Measurements from ENCODE around the gene SCP2.

SCP2 gene

DNA sequence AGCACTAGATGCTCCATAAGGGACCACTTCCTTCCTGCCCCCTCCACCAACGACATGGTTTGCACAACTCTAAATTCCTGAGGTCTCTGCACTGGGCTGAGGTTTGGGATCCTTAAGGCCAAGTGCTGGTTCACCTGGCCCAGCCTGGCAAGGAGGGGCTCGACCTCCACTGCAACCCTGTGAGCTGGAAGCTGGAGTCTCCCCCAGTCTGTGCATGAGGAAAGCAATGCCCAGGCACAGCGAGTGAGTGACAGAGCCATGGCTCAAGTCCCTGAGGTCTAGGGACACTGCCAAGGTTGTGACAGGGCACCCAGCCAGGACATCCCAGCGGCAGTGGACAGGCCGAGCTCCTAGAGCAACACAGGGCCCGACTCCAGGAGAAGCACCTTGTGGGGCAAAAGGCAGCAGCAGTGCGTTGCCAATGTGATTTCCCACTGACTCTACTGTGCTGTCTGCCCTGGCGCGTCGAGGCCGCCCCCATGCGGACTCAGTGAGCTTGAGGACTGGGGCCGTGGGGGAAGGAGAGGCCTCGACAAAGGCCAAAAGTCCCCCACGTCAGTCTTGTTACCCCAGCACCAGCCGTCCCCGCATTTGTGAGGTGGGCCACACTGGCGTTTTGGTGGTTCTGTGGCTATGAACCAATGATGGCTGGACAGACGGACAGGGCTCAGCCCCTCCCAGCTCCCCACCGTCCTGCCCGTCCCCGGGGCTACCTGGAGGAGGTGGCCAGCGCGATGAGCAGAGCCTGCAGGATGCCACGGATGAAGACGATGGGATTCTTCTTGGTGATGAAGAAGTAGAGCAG, 165.0 kb downstream of the SCP2 start:
- 0 out of 3 replicates have a peak, but pooled peaks have one; percentile 36 for ATAC-seq (ENCODE audit: low read depth)
- H3K4me3 ChIP-seq (ENCODE audit: severe bottlenecking) = no peak overlapping the region
- no peaks in the 10 kb centered on the region for H3K27me3 ChIP-seq (ENCODE audit: insufficient read depth, poor library complexity, severe bottlenecking)
- TF ChIP-seq, protein P1, sequence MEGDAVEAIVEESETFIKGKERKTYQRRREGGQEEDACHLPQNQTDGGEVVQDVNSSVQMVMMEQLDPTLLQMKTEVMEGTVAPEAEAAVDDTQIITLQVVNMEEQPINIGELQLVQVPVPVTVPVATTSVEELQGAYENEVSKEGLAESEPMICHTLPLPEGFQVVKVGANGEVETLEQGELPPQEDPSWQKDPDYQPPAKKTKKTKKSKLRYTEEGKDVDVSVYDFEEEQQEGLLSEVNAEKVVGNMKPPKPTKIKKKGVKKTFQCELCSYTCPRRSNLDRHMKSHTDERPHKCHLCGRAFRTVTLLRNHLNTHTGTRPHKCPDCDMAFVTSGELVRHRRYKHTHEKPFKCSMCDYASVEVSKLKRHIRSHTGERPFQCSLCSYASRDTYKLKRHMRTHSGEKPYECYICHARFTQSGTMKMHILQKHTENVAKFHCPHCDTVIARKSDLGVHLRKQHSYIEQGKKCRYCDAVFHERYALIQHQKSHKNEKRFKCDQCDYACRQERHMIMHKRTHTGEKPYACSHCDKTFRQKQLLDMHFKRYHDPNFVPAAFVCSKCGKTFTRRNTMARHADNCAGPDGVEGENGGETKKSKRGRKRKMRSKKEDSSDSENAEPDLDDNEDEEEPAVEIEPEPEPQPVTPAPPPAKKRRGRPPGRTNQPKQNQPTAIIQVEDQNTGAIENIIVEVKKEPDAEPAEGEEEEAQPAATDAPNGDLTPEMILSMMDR (IDR thresholded peaks at IDR 0.05; ENCODE audit: poor library complexity, severe bottlenecking) = no peak
- no peak overlapping the region for H3K27ac ChIP-seq (ENCODE audit: poor library complexity, severe bottlenecking)
- DNase-seq (ENCODE audit: low spot score) = no peak
- H3K4me1 ChIP-seq (ENCODE audit: insufficient read depth, poor library complexity, severe bottlenecking) = no peaks in the 10 kb centered on the region
- H3K36me3 ChIP-seq (ENCODE audit: low read depth) = no peaks in the 10 kb centered on the region
- H3K9me3 ChIP-seq (ENCODE audit: severe bottlenecking) = no peaks in the 10 kb centered on the region

DNA sequence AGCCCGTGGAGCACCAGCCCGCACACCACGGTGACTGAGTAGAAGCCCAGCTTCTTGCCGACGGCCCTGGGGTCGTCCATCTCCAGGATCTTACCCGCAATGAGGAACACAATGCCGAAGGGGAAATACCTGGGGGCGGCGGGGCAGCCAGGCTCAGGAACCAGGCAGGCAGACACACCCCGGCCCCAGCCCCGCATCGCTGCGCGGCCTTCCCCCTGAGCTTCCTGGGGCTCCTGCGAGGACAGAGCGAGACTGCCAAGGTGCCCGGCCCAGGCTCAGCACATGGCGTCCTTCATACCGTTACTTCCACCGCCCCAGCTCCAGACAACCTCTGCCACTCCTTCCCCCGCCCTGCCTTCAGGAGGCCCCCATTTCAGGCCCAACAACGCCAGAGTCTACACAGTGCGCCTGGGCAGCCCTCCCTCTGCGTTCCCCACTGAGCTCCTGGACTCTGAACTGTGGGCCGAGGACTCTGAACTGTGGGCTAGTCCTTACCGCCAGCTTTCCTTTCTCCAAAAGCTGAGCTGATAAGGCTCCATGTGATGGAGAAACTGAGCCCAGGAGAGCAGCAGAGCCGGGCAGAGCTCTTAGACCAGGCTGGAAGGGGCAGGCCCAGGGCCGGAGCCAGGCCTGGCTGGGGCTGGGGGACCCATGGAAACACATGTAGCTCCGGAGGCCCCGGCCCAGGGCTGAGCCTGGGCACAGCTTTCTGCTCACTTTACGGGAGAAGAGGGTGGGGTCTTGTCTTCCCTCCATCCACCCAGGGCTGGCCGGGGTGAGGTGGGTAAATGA, 165.8 kb downstream of the SCP2 start:
- TF ChIP-seq, protein P1 (IDR thresholded peaks at IDR 0.05; ENCODE audit: poor library complexity, severe bottlenecking) = no peak
- H3K36me3 ChIP-seq (ENCODE audit: low read depth) = no peaks in the 10 kb centered on the region
- no peaks in the 10 kb centered on the region for H3K4me1 ChIP-seq (ENCODE audit: insufficient read depth, poor library complexity, severe bottlenecking)
- no peak overlapping the region for H3K4me3 ChIP-seq (ENCODE audit: severe bottlenecking)
- H3K9me3 ChIP-seq (ENCODE audit: severe bottlenecking) = no peaks in the 10 kb centered on the region
- no peak overlapping the region for H3K27ac ChIP-seq (ENCODE audit: poor library complexity, severe bottlenecking)
- no peak for ATAC-seq (ENCODE audit: low read depth)
- no peaks in the 10 kb centered on the region for H3K27me3 ChIP-seq (ENCODE audit: insufficient read depth, poor library complexity, severe bottlenecking)
- no peak for DNase-seq (ENCODE audit: low spot score)

DNA sequence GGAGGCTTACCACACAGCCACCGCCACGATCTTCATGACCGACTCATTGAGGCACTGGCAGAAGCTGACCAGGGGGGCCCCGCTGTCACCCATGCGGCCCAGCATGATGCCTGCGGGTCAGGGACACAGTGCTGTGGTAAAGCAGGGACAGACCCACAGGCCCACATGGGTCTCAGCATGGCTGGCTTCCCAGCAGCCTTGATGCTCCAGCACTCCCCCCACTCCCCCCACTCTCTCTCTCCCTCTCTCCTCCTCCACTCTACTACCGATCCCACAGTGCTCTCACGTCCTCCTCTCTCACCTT, 166.3 kb downstream of the SCP2 start:
- no peak for ATAC-seq (ENCODE audit: low read depth)
- DNase-seq (ENCODE audit: low spot score) = no peak
- H3K9me3 ChIP-seq (ENCODE audit: severe bottlenecking) = no peaks in the 10 kb centered on the region
- no peak overlapping the region for H3K4me3 ChIP-seq (ENCODE audit: severe bottlenecking)
- TF ChIP-seq, protein P1 (IDR thresholded peaks at IDR 0.05; ENCODE audit: poor library complexity, severe bottlenecking) = no peak
- no peaks in the 10 kb centered on the region for H3K27me3 ChIP-seq (ENCODE audit: insufficient read depth, poor library complexity, severe bottlenecking)
- no peak overlapping the region for H3K27ac ChIP-seq (ENCODE audit: poor library complexity, severe bottlenecking)
- no peaks in the 10 kb centered on the region for H3K36me3 ChIP-seq (ENCODE audit: low read depth)
- no peaks in the 10 kb centered on the region for H3K4me1 ChIP-seq (ENCODE audit: insufficient read depth, poor library complexity, severe bottlenecking)

DNA sequence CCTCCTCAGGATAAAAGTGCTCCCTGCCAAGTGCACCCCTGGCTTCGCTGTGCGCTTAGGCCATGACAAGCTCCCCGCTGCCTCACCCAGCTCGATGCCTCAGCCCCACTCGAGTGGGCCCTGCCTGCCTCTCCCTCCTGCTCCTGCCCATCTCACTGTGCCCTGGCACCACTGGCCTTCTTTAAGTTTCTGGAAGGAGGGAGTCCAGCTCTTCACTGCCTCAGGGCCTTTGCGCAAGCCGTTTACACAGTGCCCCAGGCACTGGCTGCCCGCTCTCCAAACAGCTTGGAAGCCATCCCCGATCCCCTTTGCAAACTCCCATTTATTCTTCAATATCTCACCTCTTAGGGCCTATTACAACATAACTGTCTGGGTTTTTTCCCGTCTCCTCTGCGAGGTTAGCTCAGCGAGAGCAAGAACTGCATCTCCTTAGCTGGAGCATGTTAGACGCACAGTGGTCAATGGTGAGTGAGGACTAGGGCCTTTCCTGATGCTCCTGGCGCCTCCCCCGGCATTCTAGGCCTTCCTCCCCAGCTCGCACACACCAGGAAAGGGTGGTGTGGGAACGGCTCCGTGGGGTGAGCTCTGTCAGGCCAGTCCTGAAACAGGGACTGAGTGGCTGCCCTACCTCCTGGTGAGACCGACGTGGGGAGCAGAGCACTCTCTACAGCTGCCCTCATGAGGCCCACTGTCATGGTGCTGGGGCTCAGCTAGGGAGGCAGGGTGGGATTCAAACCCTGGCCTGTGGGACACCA, 166.9 kb downstream of the SCP2 start:
- DNase-seq (ENCODE audit: low spot score) = no peak
- Histone ChIP-seq H3K4me1 (ENCODE audit: insufficient read depth, poor library complexity, severe bottlenecking) (no peaks in the 10 kb centered on the region), H3K36me3 (ENCODE audit: low read depth) (no peaks in the 10 kb centered on the region), H3K9me3 (ENCODE audit: severe bottlenecking) (no peaks in the 10 kb centered on the region), H3K4me3 (ENCODE audit: severe bottlenecking) (no peak overlapping the region), H3K27ac (ENCODE audit: poor library complexity, severe bottlenecking) (no peak overlapping the region), H3K27me3 (ENCODE audit: insufficient read depth, poor library complexity, severe bottlenecking) (no peaks in the 10 kb centered on the region)
- TF ChIP-seq, protein P1 (IDR thresholded peaks at IDR 0.05; ENCODE audit: poor library complexity, severe bottlenecking) = no peak
- no peak for ATAC-seq (ENCODE audit: low read depth)

Measured in RWPE2 (cell line).